HepG2 (cell line): ENCODE data around the gene NCOA6. TPM values are rescaled to one million over a fixed set of nuclear protein-coding genes. Genes with fewer than 3 reads are reported as not detected.

ENCODE experiments used
- ATF1 ChIP-seq: IDR thresholded peaks from 2 replicates; pipeline ENCODE4 v1.6.1; 2016; ENCODE audit warnings: mild to moderate bottlenecking, control low read depth
- CC2D1A ChIP-seq: sonication (generic); formaldehyde crosslinking; IDR thresholded peaks from 2 replicates; pipeline ENCODE4 v1.8.1; 2023; ENCODE audit warnings: mild to moderate bottlenecking, missing genetic modification reagents
- CEBPG ChIP-seq: IDR thresholded peaks from 2 replicates; pipeline ENCODE4 v1.6.1; 2016
- DBP ChIP-seq: sonication (generic); formaldehyde crosslinking; IDR thresholded peaks from 2 replicates; pipeline ENCODE4 v1.4.0; 2020; ENCODE audit warnings: missing genetic modification reagents; ENCODE audit errors: not compliant biosample characterization
- HCFC1 ChIP-seq: fragments of 150-350 bp; IDR thresholded peaks from 2 replicates; pipeline ENCODE4 v1.6.1; 2014; ENCODE audit warnings: low read depth, low read length
- HOXA9 ChIP-seq: sonication (generic); formaldehyde crosslinking; IDR thresholded peaks from 2 replicates; pipeline ENCODE4 v1.8.1; 2022; ENCODE audit warnings: missing genetic modification reagents, mild to moderate bottlenecking, moderate library complexity, borderline replicate concordance
- ISL2 ChIP-seq: sonication (generic); formaldehyde crosslinking; IDR thresholded peaks from 2 replicates; pipeline ENCODE4 v1.5.0; 2020; ENCODE audit warnings: missing genetic modification reagents
- KLF16 ChIP-seq, 2 experiments: sonication (generic) in 1 of 2; formaldehyde crosslinking in 1 of 2; IDR thresholded peaks; 2 replicates each; pipeline versions ENCODE4 v1.6.1 to v1.8.0; 2016 to 2023; ENCODE audit warnings: missing genetic modification reagents in 2 of 2, missing compliant biosample characterization in 1 of 2
- NFKB2 ChIP-seq: sonication (generic); formaldehyde crosslinking; IDR thresholded peaks from 2 replicates; pipeline ENCODE4 v1.4.0; 2020; ENCODE audit warnings: missing genetic modification reagents, borderline replicate concordance
- PCBP1 ChIP-seq: fragments of 200-400 bp; formaldehyde crosslinking; IDR thresholded peaks from 2 replicates; pipeline ENCODE4 v1.6.1; 2017; ENCODE audit warnings: mild to moderate bottlenecking, low read depth, low read length, borderline replicate concordance
- RARG ChIP-seq: sonication (generic); formaldehyde crosslinking; IDR thresholded peaks from 2 replicates; pipeline ENCODE4 v1.4.0; 2020; ENCODE audit warnings: low read depth, mild to moderate bottlenecking, missing genetic modification reagents
- SALL2 ChIP-seq: sonication (generic); formaldehyde crosslinking; IDR thresholded peaks from 2 replicates; pipeline ENCODE4 v1.8.1; 2023; ENCODE audit warnings: mild to moderate bottlenecking, missing genetic modification reagents, inconsistent platforms
- SNAPC2 ChIP-seq: sonication (generic); formaldehyde crosslinking; IDR thresholded peaks from 2 replicates; pipeline ENCODE4 v1.8.1; 2022; ENCODE audit warnings: mild to moderate bottlenecking, missing genetic modification reagents
- STAG1 ChIP-seq: sonication (generic); formaldehyde crosslinking; IDR thresholded peaks from 2 replicates; pipeline ENCODE4 v1.4.0; 2020; ENCODE audit warnings: missing genetic modification reagents
- TCF7L2 ChIP-seq: IDR thresholded peaks from 2 replicates; pipeline ENCODE4 v1.6.1; 2011; ENCODE audit warnings: mild to moderate bottlenecking, low read depth, low read length, moderate library complexity
- ZNF414 ChIP-seq: sonication (generic); formaldehyde crosslinking; IDR thresholded peaks from 2 replicates; pipeline ENCODE4 v1.5.0; 2020; ENCODE audit warnings: missing genetic modification reagents
- ZNF431 ChIP-seq: sonication (generic); formaldehyde crosslinking; IDR thresholded peaks from 2 replicates; pipeline ENCODE4 v1.9.0; 2022; ENCODE audit warnings: missing genetic modification reagents, low read depth, mild to moderate bottlenecking, borderline replicate concordance
- ZNF670 ChIP-seq: sonication (generic); formaldehyde crosslinking; IDR thresholded peaks from 2 replicates; pipeline ENCODE4 v1.8.0; 2022; ENCODE audit warnings: mild to moderate bottlenecking, missing genetic modification reagents, borderline replicate concordance
- ZNF891 ChIP-seq: sonication (generic); formaldehyde crosslinking; IDR thresholded peaks from 2 replicates; pipeline ENCODE4 v1.5.0; 2020; ENCODE audit warnings: mild to moderate bottlenecking, missing genetic modification reagents
- ZSCAN21 ChIP-seq: sonication (generic); formaldehyde crosslinking; IDR thresholded peaks from 2 replicates; pipeline ENCODE4 v1.8.0; 2022; ENCODE audit warnings: mild to moderate bottlenecking, missing genetic modification reagents, moderate library complexity, borderline replicate concordance
- polyA plus RNA-seq, 8 experiments: library from polyadenylated mRNA; depleted of rRNA in 3 of 8; stranded (reverse) in 7 of 8; unstranded in 1 of 8; fragments of >200 nt; fragmentation: Illumina TruSeq in 4 of 8; extraction: Trizol in 4 of 8; gene quantifications; 2 replicates each; pipeline versions ENCODE4 v1.2.1 to v1.2.3, GENCODE V29; 2011 to 2016; ENCODE audit warnings: low read depth in 4 of 8, missing spikeins in 1 of 8, mixed read lengths in 1 of 8; ENCODE audit not compliant: insufficient read depth in 1 of 8
- total RNA-seq, 5 experiments: library from RNA; depleted of rRNA; stranded (reverse); fragments of >200 nt; fragmentation: Illumina TruSeq; extraction: Trizol; gene quantifications; 2 replicates each; pipeline ENCODE4 v1.2.3, GENCODE V29; 2016; ENCODE audit warnings: low read depth in 1 of 5
- TF ChIP-seq, protein P1 (sequence below): sonication (generic); formaldehyde crosslinking; IDR thresholded peaks from 2 replicates; pipeline ENCODE4 v1.8.0; 2022; ENCODE audit warnings: mild to moderate bottlenecking, missing genetic modification reagents
- TF ChIP-seq, protein P2 (sequence below): sonication (generic); formaldehyde crosslinking; IDR thresholded peaks from 2 replicates; pipeline ENCODE4 v1.8.1; 2023; ENCODE audit warnings: missing genetic modification reagents, mild to moderate bottlenecking, borderline replicate concordance
- TF ChIP-seq, protein P3 (sequence below): sonication (generic); formaldehyde crosslinking; IDR thresholded peaks from 2 replicates; pipeline ENCODE4 v1.4.0; 2020; ENCODE audit warnings: mild to moderate bottlenecking, missing genetic modification reagents
- TF ChIP-seq, protein P4 (sequence below): sonication (generic); formaldehyde crosslinking; IDR thresholded peaks from 2 replicates; pipeline ENCODE4 v1.4.0; 2020; ENCODE audit warnings: mild to moderate bottlenecking, missing genetic modification reagents

The NCOA6 gene
- total and polyA plus RNA-seq, 2 of the 13 experiments (the other 11 are each of a cell fraction or from before 2014, with no cell fraction given) = 11.2 to 29.3 TPM

- TF ChIP-seq, protein P1, sequence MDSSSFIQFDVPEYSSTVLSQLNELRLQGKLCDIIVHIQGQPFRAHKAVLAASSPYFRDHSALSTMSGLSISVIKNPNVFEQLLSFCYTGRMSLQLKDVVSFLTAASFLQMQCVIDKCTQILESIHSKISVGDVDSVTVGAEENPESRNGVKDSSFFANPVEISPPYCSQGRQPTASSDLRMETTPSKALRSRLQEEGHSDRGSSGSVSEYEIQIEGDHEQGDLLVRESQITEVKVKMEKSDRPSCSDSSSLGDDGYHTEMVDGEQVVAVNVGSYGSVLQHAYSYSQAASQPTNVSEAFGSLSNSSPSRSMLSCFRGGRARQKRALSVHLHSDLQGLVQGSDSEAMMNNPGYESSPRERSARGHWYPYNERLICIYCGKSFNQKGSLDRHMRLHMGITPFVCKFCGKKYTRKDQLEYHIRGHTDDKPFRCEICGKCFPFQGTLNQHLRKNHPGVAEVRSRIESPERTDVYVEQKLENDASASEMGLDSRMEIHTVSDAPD = no peak
- peak; percentile 99 for TF ChIP-seq HCFC1
- TF ChIP-seq ZSCAN21 (CRISPR knock-in tag) = peak; percentile 77; the same call in 1 of the 2 replicates
- TF ChIP-seq STAG1 = peak; percentile 51
- TF ChIP-seq ZNF414 (CRISPR knock-in tag) = peak; percentile 51; the same call in 1 of the 2 replicates
- peak; percentile 65; the same call in 1 of the 2 replicates for TF ChIP-seq PCBP1
- TF ChIP-seq ZNF670 (CRISPR knock-in tag) = no peak
- TF ChIP-seq SALL2 (CRISPR knock-in tag) = peak; percentile 96
- peak; percentile 96; the same call in 1 of the 2 replicates for TF ChIP-seq ZNF891
- TF ChIP-seq, protein P2, sequence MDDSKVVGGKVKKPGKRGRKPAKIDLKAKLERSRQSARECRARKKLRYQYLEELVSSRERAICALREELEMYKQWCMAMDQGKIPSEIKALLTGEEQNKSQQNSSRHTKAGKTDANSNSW (CRISPR knock-in tag) = 0 out of 2 replicates have a peak, but pooled peaks have one; percentile 30
- TF ChIP-seq DBP = peak; percentile 38
- TF ChIP-seq NFKB2 = peak; percentile 96
- no peak for TF ChIP-seq TCF7L2
- TF ChIP-seq KLF16 (CRISPR knock-in tag; IDR thresholded peaks at IDR 0.05) = peak in 1 of 2 experiments; percentile 96; a peak in 3 of 4 replicates
- TF ChIP-seq, protein P3, sequence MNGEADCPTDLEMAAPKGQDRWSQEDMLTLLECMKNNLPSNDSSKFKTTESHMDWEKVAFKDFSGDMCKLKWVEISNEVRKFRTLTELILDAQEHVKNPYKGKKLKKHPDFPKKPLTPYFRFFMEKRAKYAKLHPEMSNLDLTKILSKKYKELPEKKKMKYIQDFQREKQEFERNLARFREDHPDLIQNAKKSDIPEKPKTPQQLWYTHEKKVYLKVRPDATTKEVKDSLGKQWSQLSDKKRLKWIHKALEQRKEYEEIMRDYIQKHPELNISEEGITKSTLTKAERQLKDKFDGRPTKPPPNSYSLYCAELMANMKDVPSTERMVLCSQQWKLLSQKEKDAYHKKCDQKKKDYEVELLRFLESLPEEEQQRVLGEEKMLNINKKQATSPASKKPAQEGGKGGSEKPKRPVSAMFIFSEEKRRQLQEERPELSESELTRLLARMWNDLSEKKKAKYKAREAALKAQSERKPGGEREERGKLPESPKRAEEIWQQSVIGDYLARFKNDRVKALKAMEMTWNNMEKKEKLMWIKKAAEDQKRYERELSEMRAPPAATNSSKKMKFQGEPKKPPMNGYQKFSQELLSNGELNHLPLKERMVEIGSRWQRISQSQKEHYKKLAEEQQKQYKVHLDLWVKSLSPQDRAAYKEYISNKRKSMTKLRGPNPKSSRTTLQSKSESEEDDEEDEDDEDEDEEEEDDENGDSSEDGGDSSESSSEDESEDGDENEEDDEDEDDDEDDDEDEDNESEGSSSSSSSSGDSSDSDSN (CRISPR knock-in tag) = peak; percentile 85
- peak; percentile 95 for TF ChIP-seq ATF1 (CRISPR knock-in tag)
- no peak for TF ChIP-seq RARG
- TF ChIP-seq CEBPG = no peak; the same call in 1 of the 2 replicates
- TF ChIP-seq ISL2 (CRISPR knock-in tag) = peak; percentile 79
- TF ChIP-seq ZNF431 (CRISPR knock-in tag) = 0 out of 2 replicates have a peak, but pooled peaks have one; percentile 32
- TF ChIP-seq, protein P4, sequence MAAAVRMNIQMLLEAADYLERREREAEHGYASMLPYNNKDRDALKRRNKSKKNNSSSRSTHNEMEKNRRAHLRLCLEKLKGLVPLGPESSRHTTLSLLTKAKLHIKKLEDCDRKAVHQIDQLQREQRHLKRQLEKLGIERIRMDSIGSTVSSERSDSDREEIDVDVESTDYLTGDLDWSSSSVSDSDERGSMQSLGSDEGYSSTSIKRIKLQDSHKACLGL (CRISPR knock-in tag) = peak; percentile 87
- peak; percentile 30; the same call in 1 of the 2 replicates for TF ChIP-seq HOXA9 (CRISPR knock-in tag)
- no peak for TF ChIP-seq CC2D1A (CRISPR knock-in tag)
- TF ChIP-seq SNAPC2 = 0 out of 2 replicates have a peak, but pooled peaks have one; percentile 24
These were observed 148.6 kb downstream of the NCOA6 start, which contains the start of gene PIGU (continued) for GRCh38 chr20:34676642-34677373.
